A673 (cell line): ENCODE data around the gene TRABD. TPM values are rescaled to one million over a fixed set of nuclear protein-coding genes. Genes with fewer than 3 reads are reported as not detected.

ENCODE experiments used
- BruUV-seq: library from RNA; stranded (reverse); fragments of 400-500 nt; replicated peaks from 2 replicates; lab custom pipeline; 2021; lab: Mats Ljungman, UMichigan
- CTCF ChIA-PET: fragments of 300-600 bp; sonication (Branson Sonifier 250); formaldehyde crosslinking; loops from one replicate; lab custom pipeline; 2022; ENCODE audit warnings: antibody characterized with exemption; lab: Charles Lee
- POLR2A ChIA-PET: fragments of 300-600 bp; sonication (Branson Sonifier 250); formaldehyde crosslinking; loops from one replicate; lab custom pipeline; 2022; ENCODE audit warnings: antibody characterized with exemption; ENCODE audit not compliant: low non-redundant PET; lab: Charles Lee
- DNase-seq: peaks from one replicate; pipeline ENCODE4 v3.0.0-alpha.2; 2015; ENCODE audit warnings: low spot score
- H3K27ac ChIP-seq: fragments of 200-600 bp; sonication (generic); 2 replicates; pipeline ENCODE4 v1.5.1; 2016; ENCODE audit warnings: mixed run types, low read depth, mild to moderate bottlenecking, mixed read lengths, antibody characterized with exemption, low read length; ENCODE audit not compliant: poor library complexity, severe bottlenecking
- H3K27me3 ChIP-seq: fragments of 200-600 bp; sonication (generic); replicated peaks from 2 replicates; pipeline ENCODE4 v1.6.1; 2017; ENCODE audit warnings: mixed run types, low read depth, mild to moderate bottlenecking, mixed read lengths, antibody characterized with exemption, low read length; ENCODE audit not compliant: insufficient read depth, poor library complexity
- H3K36me3 ChIP-seq: fragments of 200-600 bp; sonication (generic); 2 replicates; pipeline ENCODE4 v1.6.1; 2016; ENCODE audit warnings: mixed run types, mild to moderate bottlenecking, mixed read lengths, antibody characterized with exemption, low read length; ENCODE audit not compliant: insufficient read depth, poor library complexity, severe bottlenecking
- H3K4me1 ChIP-seq: fragments of 200-600 bp; sonication (generic); 2 replicates; pipeline ENCODE4 v1.6.1; 2017; ENCODE audit warnings: mixed run types, mild to moderate bottlenecking, mixed read lengths, antibody characterized with exemption, low read length; ENCODE audit not compliant: insufficient read depth, poor library complexity, severe bottlenecking
- H3K4me3 ChIP-seq: fragments of 200-600 bp; sonication (generic); 2 replicates; pipeline ENCODE4 v1.5.1; 2016; ENCODE audit warnings: low read depth, mixed run types, mild to moderate bottlenecking, mixed read lengths, low read length; ENCODE audit not compliant: poor library complexity, severe bottlenecking
- H3K9me3 ChIP-seq: fragments of 200-600 bp; sonication (generic); 2 replicates; pipeline ENCODE4 v1.6.1; 2016; ENCODE audit warnings: mixed run types, low read depth, mild to moderate bottlenecking, mixed read lengths, antibody characterized with exemption, low read length; ENCODE audit not compliant: poor library complexity, severe bottlenecking
- CTCF ChIP-seq: fragments of 300-800, 200-600 bp; sonication (generic); conservative IDR thresholded peaks from 2 replicates; pipeline ENCODE4 v1.5.1; 2017; ENCODE audit warnings: low read depth, mild to moderate bottlenecking, antibody characterized with exemption, low read length, moderate library complexity, mixed read lengths
- EZH2 ChIP-seq: fragments of 200-600 bp; sonication (generic); IDR thresholded peaks from 2 replicates; pipeline ENCODE4 v1.6.1; 2017; ENCODE audit warnings: borderline replicate concordance, low read depth, mild to moderate bottlenecking, mixed read lengths, antibody characterized with exemption, low read length; ENCODE audit not compliant: poor library complexity, severe bottlenecking
- intact Hi-C: fragments of 100-400 bp; cut with micrococcal nuclease; formaldehyde crosslinking; loops from one replicate; pipeline ENCODE4 v1.10.0; 2022; ENCODE audit not compliant: unreplicated experiment
- total RNA-seq: library from RNA; stranded (reverse); gene quantifications from 2 replicates; pipeline ENCODE4 v1.2.3, GENCODE V29; 2021

Gene TRABD
- total RNA-seq, 1 experiment from 2014 or later = 63.9 TPM

GRCh38 chr22:50190182-50190940, 4.6 kb downstream of the TRABD start:
- CTCF ChIA-PET = no interaction called here
- H3K27ac ChIP-seq = peak overlapping the region; percentile 54
- H3K27me3 ChIP-seq = no peaks in the 10 kb centered on the region
- no TSS peak for BruUV-seq
- DNase-seq = peak; percentile 72
- intact Hi-C loops = no loop called here
- peaks cover 31% of the 10 kb centered on the region for H3K36me3 ChIP-seq
- no peaks in the 10 kb centered on the region for H3K4me1 ChIP-seq
- POLR2A ChIA-PET = no interaction called here
- no peaks in the 10 kb centered on the region for H3K9me3 ChIP-seq
- H3K4me3 ChIP-seq = peak overlapping the region; percentile 26
- TF ChIP-seq EZH2 = no peak
- TF ChIP-seq CTCF = peak; percentile 45

- peak overlapping the region; percentile 54 for H3K27ac ChIP-seq
- BruUV-seq = no TSS peak
- no peak for DNase-seq
- no peaks in the 10 kb centered on the region for H3K9me3 ChIP-seq
- intact Hi-C loops = no loop called here
- CTCF ChIA-PET = no interaction called here
- H3K4me3 ChIP-seq = peak overlapping the region; percentile 26
- H3K36me3 ChIP-seq = peaks cover 34% of the 10 kb centered on the region
- no peaks in the 10 kb centered on the region for H3K4me1 ChIP-seq
- POLR2A ChIA-PET = no interaction called here
- no peaks in the 10 kb centered on the region for H3K27me3 ChIP-seq
- TF ChIP-seq CTCF (no peak), EZH2 (no peak)
Observed at GRCh38 chr22:50190941-50191741, 5.4 kb downstream of the TRABD start.

GRCh38 chr22:50192436-50193204, 6.9 kb downstream of the TRABD start:
- ChIA-PET CTCF (no interaction called here), POLR2A (no interaction called here)
- no TSS peak for BruUV-seq
- no peak for DNase-seq
- intact Hi-C loops = no loop called here
- TF ChIP-seq EZH2 (no peak), CTCF (no peak)
- Histone ChIP-seq H3K27ac (peak overlapping the region; percentile 30), H3K27me3 (no peaks in the 10 kb centered on the region), H3K4me1 (no peaks in the 10 kb centered on the region), H3K4me3 (no peak overlapping the region), H3K36me3 (peaks cover 36% of the 10 kb centered on the region), H3K9me3 (no peaks in the 10 kb centered on the region)
